PC-3 (cell line): ENCODE data around the gene DUSP22.

Experiments used
- CTCF ChIP-seq: fragments of 300-600 bp; sonication (generic); conservative IDR thresholded peaks from 2 replicates; pipeline ENCODE4 v1.5.1; 2017; ENCODE audit warnings: antibody characterized with exemption, low read depth, mild to moderate bottlenecking, low read length
- EZH2 ChIP-seq: fragments of 300-600 bp; sonication (generic); IDR thresholded peaks from one replicate; pipeline ENCODE4 v1.6.1; 2017; ENCODE audit warnings: antibody characterized with exemption, mild to moderate bottlenecking, low read length; ENCODE audit not compliant: unreplicated experiment

- TF ChIP-seq EZH2 (no peak), CTCF (no peak)
These were observed 80.1 kb downstream of the DUSP22 start for GRCh38 chr6:372336-372911.
